NCI-H2196 treated with DMSO at 0.1 percent for 48 hours (cell line): ENCODE data around the gene PRKCA.
"Not testable (repeated sequence)": the region's sequence is repeated elsewhere in the genome, so short reads cannot be mapped to it uniquely, and the experiment has no call there.

Source experiments
- DNase-seq: peaks from one replicate; lab custom pipeline; 2025; ENCODE audit not compliant: unreplicated experiment; lab: John Stamatoyannopoulos, UW

Gene PRKCA

GRCh38 chr17:66379996-66380395, 77.6 kb downstream of the PRKCA start:
- DNase-seq, result no peak

GRCh38 chr17:66381701-66382362, 79.4 kb downstream of the PRKCA start:
- no peak for DNase-seq

- no peak for DNase-seq
Observed at GRCh38 chr17:66383333-66383732, 80.9 kb downstream of the PRKCA start.

- DNase-seq, result no peak
Observed at GRCh38 chr17:66386498-66387351, 84.3 kb downstream of the PRKCA start.

- no peak for DNase-seq
Observed at GRCh38 chr17:66387392-66387981, 85.1 kb downstream of the PRKCA start.

GRCh38 chr17:66392783-66393437, 90.5 kb downstream of the PRKCA start:
- no peak for DNase-seq

GRCh38 chr17:66395961-66396360, 93.5 kb downstream of the PRKCA start:
- no peak for DNase-seq

- no peak for DNase-seq
Observed at GRCh38 chr17:66397486-66397885, 95.1 kb downstream of the PRKCA start.

GRCh38 chr17:66398059-66398458, 95.6 kb downstream of the PRKCA start:
- no peak for DNase-seq

- DNase-seq, result no peak
Observed at GRCh38 chr17:66398617-66399016, 96.2 kb downstream of the PRKCA start.

- DNase-seq, result no peak
Observed at GRCh38 chr17:66399441-66399840, 97.0 kb downstream of the PRKCA start.

GRCh38 chr17:66400041-66400688, 97.8 kb downstream of the PRKCA start:
- not testable (repeated sequence) for DNase-seq

- DNase-seq, result no peak
Observed at GRCh38 chr17:66400698-66401097, 98.3 kb downstream of the PRKCA start.

GRCh38 chr17:66401364-66401763, 99.0 kb downstream of the PRKCA start:
- no peak for DNase-seq

- DNase-seq, result no peak
Observed at GRCh38 chr17:66403846-66404556, 101.6 kb downstream of the PRKCA start.

GRCh38 chr17:66405836-66406677, 103.6 kb downstream of the PRKCA start:
- DNase-seq, result no peak

- DNase-seq, result no peak
Observed at GRCh38 chr17:66406701-66407644, 104.6 kb downstream of the PRKCA start.

GRCh38 chr17:66407864-66408263, 105.5 kb downstream of the PRKCA start:
- no peak for DNase-seq
